ENCODE results near the gene C5. TPM values are rescaled to one million over a fixed set of nuclear protein-coding genes. Genes with fewer than 3 reads are reported as not detected.
A peak's percentile ranks its signal among the peaks of the same experiment; 100 is the strongest.

C5 gene
- total and polyA plus RNA-seq, 2 donors (not counting 1 experiment from before 2014, with no cell fraction given), result 1.9 to 7.3 TPM

GRCh38 chr9:120989065-120989464 lies 61.0 kb downstream of the C5 start:
- H3K4me2 ChIP-seq (ENCODE audit: extremely low read depth, insufficient read depth, low read length), result no peak overlapping the region
- H3K79me2 ChIP-seq (ENCODE audit: control insufficient read depth, insufficient read depth, low read length), result no peaks in the 10 kb centered on the region
- H3K9me3 ChIP-seq (ENCODE audit: control insufficient read depth, insufficient read depth, low read depth, low read length), result no peaks in the 10 kb centered on the region
- no peak overlapping the region for H3K9ac ChIP-seq (ENCODE audit: insufficient read depth, low read length)
- no peaks in the 10 kb centered on the region for H3K27me3 ChIP-seq (ENCODE audit: control insufficient read depth, insufficient read depth, low read length)
- H3K27ac ChIP-seq (ENCODE audit: insufficient read depth, low read length), result no peak overlapping the region
- no peak overlapping the region for H2AFZ ChIP-seq (ENCODE audit: low read length)
- no peaks in the 10 kb centered on the region for H3K36me3 ChIP-seq (ENCODE audit: control insufficient read depth, insufficient read depth, low read length)
- TF ChIP-seq CTCF (conservative IDR thresholded peaks at IDR 0.05 in 1 of 2, IDR thresholded peaks at IDR 0.05 in 1 of 2; ENCODE audit: low read depth in 1 of 2, low read length in 2 of 2), result no peak
- TF ChIP-seq EZH2 (IDR thresholded peaks at IDR 0.05; ENCODE audit: low read length, missing control alignments), result no peak
- no peaks in the 10 kb centered on the region for H3K4me1 ChIP-seq (ENCODE audit: control insufficient read depth, extremely low read depth, insufficient read depth, low read length)
- no peaks in the 10 kb centered on the region for H4K20me1 ChIP-seq (ENCODE audit: control insufficient read depth, extremely low read depth, insufficient read depth, low read length)
- H3K4me3 ChIP-seq (replicated peaks in 1 of 4; ENCODE audit: control extremely low read depth in 1 of 4, insufficient read depth in 1 of 4, low read depth in 3 of 4, low read length in 4 of 4), result no peak overlapping the region
- no peak for DNase-seq (ENCODE audit: low read depth in 2 of 2)

- H3K9ac ChIP-seq (ENCODE audit: insufficient read depth, low read length), result no peak overlapping the region
- H4K20me1 ChIP-seq (ENCODE audit: control insufficient read depth, extremely low read depth, insufficient read depth, low read length), result no peaks in the 10 kb centered on the region
- no peaks in the 10 kb centered on the region for H3K4me1 ChIP-seq (ENCODE audit: control insufficient read depth, extremely low read depth, insufficient read depth, low read length)
- no peak overlapping the region for H3K4me3 ChIP-seq (replicated peaks in 1 of 4; ENCODE audit: control extremely low read depth in 1 of 4, insufficient read depth in 1 of 4, low read depth in 3 of 4, low read length in 4 of 4)
- no peaks in the 10 kb centered on the region for H3K9me3 ChIP-seq (ENCODE audit: control insufficient read depth, insufficient read depth, low read depth, low read length)
- no peaks in the 10 kb centered on the region for H3K36me3 ChIP-seq (ENCODE audit: control insufficient read depth, insufficient read depth, low read length)
- H3K27me3 ChIP-seq (ENCODE audit: control insufficient read depth, insufficient read depth, low read length), result no peaks in the 10 kb centered on the region
- peak; percentile 70 to 77 for DNase-seq (ENCODE audit: low read depth in 2 of 2)
- H3K4me2 ChIP-seq (ENCODE audit: extremely low read depth, insufficient read depth, low read length), result no peak overlapping the region
- no peak overlapping the region for H3K27ac ChIP-seq (ENCODE audit: insufficient read depth, low read length)
- TF ChIP-seq EZH2 (IDR thresholded peaks at IDR 0.05; ENCODE audit: low read length, missing control alignments) (no peak), CTCF (conservative IDR thresholded peaks at IDR 0.05 in 1 of 2, IDR thresholded peaks at IDR 0.05 in 1 of 2; ENCODE audit: low read depth in 1 of 2, low read length in 2 of 2) (peak; percentile 67 to 81)
- H2AFZ ChIP-seq (ENCODE audit: low read length), result peak overlapping the region; percentile 90
- H3K79me2 ChIP-seq (ENCODE audit: control insufficient read depth, insufficient read depth, low read length), result no peaks in the 10 kb centered on the region
Measured at GRCh38 chr9:120985819-120986222, 64.3 kb downstream of the C5 start.

- Histone ChIP-seq H3K4me3 (replicated peaks in 1 of 4; ENCODE audit: control extremely low read depth in 1 of 4, insufficient read depth in 1 of 4, low read depth in 3 of 4, low read length in 4 of 4) (no peak overlapping the region), H3K9ac (ENCODE audit: insufficient read depth, low read length) (no peak overlapping the region), H3K4me1 (ENCODE audit: control insufficient read depth, extremely low read depth, insufficient read depth, low read length) (no peaks in the 10 kb centered on the region), H2AFZ (ENCODE audit: low read length) (no peak overlapping the region), H3K79me2 (ENCODE audit: control insufficient read depth, insufficient read depth, low read length) (no peaks in the 10 kb centered on the region), H4K20me1 (ENCODE audit: control insufficient read depth, extremely low read depth, insufficient read depth, low read length) (no peaks in the 10 kb centered on the region), H3K9me3 (ENCODE audit: control insufficient read depth, insufficient read depth, low read depth, low read length) (no peaks in the 10 kb centered on the region), H3K27me3 (ENCODE audit: control insufficient read depth, insufficient read depth, low read length) (no peaks in the 10 kb centered on the region), H3K27ac (ENCODE audit: insufficient read depth, low read length) (no peak overlapping the region), H3K4me2 (ENCODE audit: extremely low read depth, insufficient read depth, low read length) (no peak overlapping the region), H3K36me3 (ENCODE audit: control insufficient read depth, insufficient read depth, low read length) (no peaks in the 10 kb centered on the region)
- no peak for DNase-seq (ENCODE audit: low read depth in 2 of 2)
- TF ChIP-seq CTCF (conservative IDR thresholded peaks at IDR 0.05 in 1 of 2, IDR thresholded peaks at IDR 0.05 in 1 of 2; ENCODE audit: low read depth in 1 of 2, low read length in 2 of 2) (no peak), EZH2 (IDR thresholded peaks at IDR 0.05; ENCODE audit: low read length, missing control alignments) (no peak)
Measured at GRCh38 chr9:120983259-120983837, 66.7 kb downstream of the C5 start.

Measured in fibroblast of lung (primary cell).